ENCODE data around the gene ALCAM. TPM values are rescaled to one million over a fixed set of nuclear protein-coding genes. Genes with fewer than 3 reads are reported as not detected.

ALCAM gene
- total and polyA plus RNA-seq, 2 donors (not counting 3 experiments of a cell fraction or from before 2014, with no cell fraction given), result 46.3 to 118 TPM

- Histone ChIP-seq H4K20me1 (replicated peaks; ENCODE audit: control insufficient read depth, extremely low read depth, insufficient read depth, low read length) (no peaks in the 10 kb centered on the region), H3K9me1 (replicated peaks; ENCODE audit: control insufficient read depth, extremely low read depth, insufficient read depth, low read length) (no peaks in the 10 kb centered on the region), H3K4me1 (ENCODE audit: control insufficient read depth, extremely low read depth, insufficient read depth, low read length) (no peaks in the 10 kb centered on the region), H3K9ac (replicated peaks; ENCODE audit: extremely low read depth, insufficient read depth, low read length) (no peak overlapping the region), H3K79me2 (ENCODE audit: control insufficient read depth, insufficient read depth, low read length) (no peaks in the 10 kb centered on the region), H2AFZ (ENCODE audit: low read depth, low read length) (no peak overlapping the region), H3K4me3 (replicated peaks in 1 of 3; ENCODE audit: insufficient read depth in 1 of 3, low read depth in 1 of 3, low read length in 3 of 3) (no peak overlapping the region), H3K4me2 (ENCODE audit: insufficient read depth, low read length) (no peak overlapping the region), H3K9me3 (replicated peaks; ENCODE audit: control insufficient read depth, insufficient read depth, low read length) (no peaks in the 10 kb centered on the region), H3K27ac (ENCODE audit: insufficient read depth, low read depth, low read length) (no peak overlapping the region), H3K36me3 (ENCODE audit: control insufficient read depth in 2 of 2, extremely low read depth in 1 of 2, insufficient read depth in 2 of 2, low read length in 2 of 2) (no peaks in the 10 kb centered on the region), H3K27me3 (ENCODE audit: control insufficient read depth in 2 of 2, insufficient read depth in 2 of 2, low read length in 2 of 2) (no peaks in the 10 kb centered on the region)
- intact Hi-C loops (cut with micrococcal nuclease) (no loop called here), dilution Hi-C loops (cut with MboI; ENCODE audit: extremely low pct_ligation_motif_present, low sequenced_read_pairs) (no loop called here)
- no peak for TF ChIP-seq GATA2 (IDR thresholded peaks at IDR 0.05; ENCODE audit: insufficient read depth, insufficient read length, low read depth, low read length)
- CTCF ChIA-PET, result no interaction called here
- no TSS peak for BruUV-seq (replicated peaks)
- FAIRE-seq (no peak), DNase-seq (ENCODE audit: low read depth, low spot score) (no peak)
- POLR2A ChIA-PET, result no interaction called here
Measured at GRCh38 chr3:105328338-105328730, 38.4 kb upstream of the ALCAM start.

GRCh38 chr3:105332961-105333360, 33.7 kb upstream of the ALCAM start:
- TF ChIP-seq FOS (IDR thresholded peaks at IDR 0.05; ENCODE audit: borderline replicate concordance, insufficient read depth, low read length), result no peak
- no peak for TF ChIP-seq JUN (IDR thresholded peaks at IDR 0.05; ENCODE audit: borderline replicate concordance, insufficient read depth, insufficient read length, low read depth)
- no peak for TF ChIP-seq MYC (IDR thresholded peaks at IDR 0.05; ENCODE audit: low read depth, low read length)
- no peak for TF ChIP-seq POLR2AphosphoS5 (IDR thresholded peaks at IDR 0.05; ENCODE audit: insufficient read depth, low read depth, low read length)
- TF ChIP-seq EZH2 (IDR thresholded peaks at IDR 0.05; ENCODE audit: borderline replicate concordance, low read depth, low read length, severe bottlenecking), result no peak
- TF ChIP-seq CTCF (IDR thresholded peaks at IDR 0.05; ENCODE audit: extremely low read depth in 1 of 2, insufficient read depth in 1 of 2, low read depth in 1 of 2, low read length in 2 of 2), result no peak
- TF ChIP-seq POLR2A (IDR thresholded peaks at IDR 0.05; ENCODE audit: low read depth, low read length), result no peak
- TF ChIP-seq, protein P1, sequence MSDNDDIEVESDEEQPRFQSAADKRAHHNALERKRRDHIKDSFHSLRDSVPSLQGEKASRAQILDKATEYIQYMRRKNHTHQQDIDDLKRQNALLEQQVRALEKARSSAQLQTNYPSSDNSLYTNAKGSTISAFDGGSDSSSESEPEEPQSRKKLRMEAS (IDR thresholded peaks at IDR 0.05; ENCODE audit: insufficient read depth, insufficient read length), result no peak
- no peak for TF ChIP-seq GATA2 (IDR thresholded peaks at IDR 0.05; ENCODE audit: insufficient read depth, insufficient read length, low read depth, low read length)
- Histone ChIP-seq H3K9ac (replicated peaks; ENCODE audit: extremely low read depth, insufficient read depth, low read length) (no peak overlapping the region), H2AFZ (ENCODE audit: low read depth, low read length) (no peak overlapping the region), H3K27ac (ENCODE audit: insufficient read depth, low read depth, low read length) (no peak overlapping the region), H3K9me1 (replicated peaks; ENCODE audit: control insufficient read depth, extremely low read depth, insufficient read depth, low read length) (no peaks in the 10 kb centered on the region), H3K4me3 (replicated peaks in 1 of 3; ENCODE audit: insufficient read depth in 1 of 3, low read depth in 1 of 3, low read length in 3 of 3) (no peak overlapping the region), H3K4me1 (ENCODE audit: control insufficient read depth, extremely low read depth, insufficient read depth, low read length) (no peaks in the 10 kb centered on the region), H4K20me1 (replicated peaks; ENCODE audit: control insufficient read depth, extremely low read depth, insufficient read depth, low read length) (no peaks in the 10 kb centered on the region), H3K27me3 (ENCODE audit: control insufficient read depth in 2 of 2, insufficient read depth in 2 of 2, low read length in 2 of 2) (no peaks in the 10 kb centered on the region), H3K36me3 (ENCODE audit: control insufficient read depth in 2 of 2, extremely low read depth in 1 of 2, insufficient read depth in 2 of 2, low read length in 2 of 2) (no peaks in the 10 kb centered on the region), H3K79me2 (ENCODE audit: control insufficient read depth, insufficient read depth, low read length) (no peaks in the 10 kb centered on the region), H3K4me2 (ENCODE audit: insufficient read depth, low read length) (no peak overlapping the region), H3K9me3 (replicated peaks; ENCODE audit: control insufficient read depth, insufficient read depth, low read length) (no peaks in the 10 kb centered on the region)
- ChIA-PET POLR2A (no interaction called here), CTCF (interaction anchor here (0.5 to 1.4 kb wide), 2 partner anchors 8 to 116 kb away, joined by 5 read pairs; no protein-coding TSS in a partner anchor)
- dilution Hi-C loops (cut with MboI; ENCODE audit: extremely low pct_ligation_motif_present, low sequenced_read_pairs) (no loop called here), intact Hi-C loops (cut with micrococcal nuclease) (no loop called here)
- no peak for FAIRE-seq
- BruUV-seq (replicated peaks), result no TSS peak
- DNase-seq (ENCODE audit: low read depth, low spot score), result no peak
